Stimulated activated CD4-positive, alpha-beta T cell treated with anti-CD3 and anti-CD28 coated beads, Interleukin-1b, Interleukin-23, amount 100 ng/mL, for 1 hour (primary cell): Measurements from ENCODE around the gene RPS6KL1.
"Not testable (repeated sequence)": the region's sequence is repeated elsewhere in the genome, so short reads cannot be mapped to it uniquely, and the experiment has no call there.

Source experiments
- DNase-seq, 2 donors: peaks; one replicate each; pipeline ENCODE4 v3.0.0-alpha.2; 2020; ENCODE audit warnings: low read depth in 2 of 2

Gene RPS6KL1

DNA sequence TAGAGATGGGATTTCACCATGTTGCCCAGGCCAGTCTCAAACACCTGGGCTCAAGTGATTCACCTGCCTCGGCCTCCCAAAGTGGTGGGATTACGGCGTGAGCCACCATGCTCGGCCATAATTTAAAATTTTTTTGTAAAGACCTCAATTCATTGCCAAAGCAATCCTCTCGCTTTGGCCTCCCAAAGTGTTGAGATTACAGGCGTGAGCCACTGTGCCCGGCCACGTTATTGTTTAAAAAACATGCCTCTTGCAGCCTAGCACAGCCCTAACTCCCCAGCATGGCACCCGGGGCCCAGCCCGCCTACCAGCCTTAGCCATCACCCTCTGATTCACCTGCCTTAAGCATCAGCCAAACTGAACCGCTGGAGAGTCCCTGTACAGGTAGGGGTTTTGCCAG lies 13.1 kb upstream of the RPS6KL1 start:
- DNase-seq: no peak

DNA sequence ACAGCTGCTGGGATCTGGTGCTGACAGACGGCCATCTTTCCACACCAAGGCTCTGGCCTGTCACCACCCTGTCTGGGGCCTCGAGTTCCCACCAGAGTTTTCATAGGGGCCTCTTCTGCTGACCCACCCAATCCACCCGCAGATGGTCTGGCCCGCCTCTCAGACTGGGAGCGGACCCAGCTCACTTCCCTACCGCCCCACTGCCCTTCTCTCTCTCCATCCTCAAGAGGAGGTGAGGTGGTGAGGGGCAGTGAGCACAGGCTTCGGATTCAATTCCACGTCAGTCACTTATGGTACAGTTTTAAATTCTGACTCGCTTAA lies 12.3 kb upstream of the RPS6KL1 start:
- no peak for DNase-seq

DNA sequence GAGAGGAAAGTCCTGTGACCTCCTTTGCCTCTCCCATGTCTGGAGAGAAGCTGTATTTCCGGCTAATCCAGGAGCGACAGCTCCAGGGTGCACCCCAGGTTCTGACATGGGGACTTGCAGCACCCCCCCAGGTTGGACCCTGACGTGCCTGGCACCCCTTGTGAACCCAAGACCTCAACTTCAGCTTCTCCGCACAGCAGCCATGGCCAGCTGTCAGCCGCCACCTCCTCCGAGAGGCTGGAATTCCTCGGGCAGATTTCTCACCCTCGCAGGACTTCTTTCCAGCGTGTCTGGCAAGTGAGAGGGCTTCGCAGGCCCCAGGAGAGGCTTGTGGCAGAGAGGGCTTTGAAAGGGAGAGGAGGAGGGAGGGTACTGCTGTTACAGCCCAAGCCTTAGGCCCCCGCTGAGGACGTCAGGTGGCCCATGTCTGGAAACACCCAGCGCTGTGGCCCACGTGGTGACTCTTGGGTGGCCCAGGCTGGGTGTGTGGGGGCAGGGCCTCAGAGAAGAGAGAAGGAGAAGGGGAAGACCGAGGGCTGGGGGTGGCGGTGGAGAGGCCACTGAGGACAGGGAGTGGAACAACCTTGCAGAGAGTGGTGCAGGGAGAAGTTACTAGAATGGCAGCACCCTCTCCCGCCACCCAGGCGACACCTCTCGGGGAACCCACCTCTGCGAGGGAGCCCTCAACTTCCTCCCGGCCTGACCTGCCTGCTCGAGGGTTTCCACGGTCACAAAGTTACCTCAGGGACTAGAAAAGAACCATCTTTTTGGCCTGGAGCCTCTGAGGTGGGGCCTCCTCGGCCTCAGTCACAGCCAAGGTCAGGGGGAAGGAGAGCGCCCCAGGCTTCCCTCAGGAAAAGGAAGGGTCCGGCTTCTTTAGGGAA lies 11.7 kb upstream of the RPS6KL1 start:
- no peak for DNase-seq

DNA sequence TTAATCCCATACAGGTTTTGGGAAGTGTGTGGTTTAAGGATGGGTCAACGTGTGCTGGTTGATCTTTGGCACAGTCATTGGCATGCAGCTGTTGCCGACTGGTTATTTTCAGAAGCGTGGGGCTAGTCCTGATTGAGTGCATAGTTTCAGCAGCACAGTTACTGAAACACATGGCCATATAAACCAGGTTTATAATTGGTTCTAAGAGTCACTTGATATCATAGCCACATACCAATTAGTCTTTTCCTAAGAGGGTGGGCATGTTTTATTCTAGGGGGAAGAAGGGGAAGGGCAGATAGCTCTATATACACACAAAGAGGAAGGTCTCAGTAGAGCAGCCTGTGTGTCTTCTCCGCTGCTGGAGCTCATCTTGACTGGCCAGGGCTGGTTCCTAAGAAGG lies 11.0 kb upstream of the RPS6KL1 start:
- no peak for DNase-seq

DNA sequence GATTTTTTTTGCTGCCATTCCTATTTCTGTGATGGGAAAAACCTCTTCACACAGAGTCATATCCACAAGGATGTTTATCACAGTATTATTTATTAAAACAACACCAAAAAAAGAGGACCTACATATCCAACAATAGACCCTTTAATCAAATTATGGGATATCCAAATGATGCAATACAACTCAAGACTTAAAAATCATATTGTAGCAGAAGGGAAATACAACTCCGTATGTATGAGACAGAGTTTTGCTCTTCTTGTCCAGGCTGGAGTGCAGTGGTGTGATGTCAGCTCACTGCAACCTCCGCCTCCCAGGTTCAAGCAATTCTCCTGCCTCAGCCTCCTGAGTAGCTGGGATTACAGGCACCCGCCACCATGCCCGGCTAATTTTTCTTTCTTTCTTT lies 9.9 kb upstream of the RPS6KL1 start:
- not testable (repeated sequence) for DNase-seq

DNA sequence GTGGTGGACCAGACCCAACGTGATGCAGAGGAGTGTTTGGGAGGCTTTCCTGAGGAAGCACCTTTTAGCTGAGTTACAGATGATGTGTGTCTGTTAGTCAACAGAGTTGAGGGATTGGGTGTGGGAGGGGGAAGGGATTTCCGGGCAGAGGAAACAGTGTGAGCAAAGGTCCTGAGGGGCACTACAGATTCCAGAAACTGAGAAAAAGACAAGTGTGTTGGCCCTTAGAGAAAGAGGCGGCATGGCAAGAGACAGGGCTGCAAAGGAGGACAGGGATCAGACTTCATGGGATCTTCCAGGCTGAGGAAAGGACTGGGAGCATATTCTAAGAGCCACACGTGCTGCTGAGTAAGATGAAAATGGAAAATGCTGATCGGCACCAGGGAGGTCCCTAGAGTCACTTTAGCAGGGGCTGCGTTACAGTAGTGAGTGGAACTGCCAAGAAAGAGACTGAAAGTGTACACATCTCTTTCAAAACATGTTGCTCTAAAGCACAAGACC lies 9.4 kb upstream of the RPS6KL1 start:
- no peak for DNase-seq

DNA sequence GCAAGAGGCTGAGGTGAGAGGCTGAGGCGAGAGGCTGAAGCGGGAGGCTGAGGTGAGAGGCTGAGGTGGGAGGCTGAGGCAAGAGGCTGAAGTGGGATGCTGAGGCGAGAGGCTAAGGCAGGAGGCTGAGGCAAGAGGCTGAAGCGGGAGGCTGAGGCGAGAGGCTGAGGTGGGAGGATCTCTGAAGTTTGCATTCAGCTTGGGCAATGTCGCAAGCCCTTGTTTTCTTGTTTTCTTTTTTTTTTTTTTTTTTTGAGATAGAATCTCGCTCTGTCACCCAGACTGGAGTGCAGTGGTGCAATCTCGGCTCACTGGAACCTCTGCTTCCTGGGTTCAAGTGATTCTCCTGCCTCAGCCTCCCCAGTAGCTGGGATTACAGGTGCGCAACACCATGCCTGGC lies 8.7 kb upstream of the RPS6KL1 start:
- DNase-seq: not testable (repeated sequence)

DNA sequence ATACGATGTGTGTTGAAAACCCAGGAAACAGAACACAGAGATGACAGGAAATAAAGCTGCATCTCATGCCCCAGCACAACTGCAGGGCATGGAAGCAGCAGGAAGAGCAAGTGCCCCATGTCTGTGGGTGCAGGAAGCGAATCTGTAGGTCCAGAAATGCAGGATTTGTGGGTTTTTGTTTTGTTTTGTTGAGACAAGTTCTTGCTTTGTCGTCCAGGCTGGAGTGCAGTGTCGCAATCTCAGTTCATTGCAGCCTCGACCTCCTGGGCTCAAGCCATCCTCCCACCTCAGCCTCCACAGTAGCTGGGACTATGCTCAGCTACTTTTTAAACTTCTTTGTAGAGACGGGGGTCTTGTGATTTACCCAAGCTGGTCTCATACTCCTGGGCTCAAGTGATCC lies 6.2 kb upstream of the RPS6KL1 start:
- DNase-seq: no peak

DNA sequence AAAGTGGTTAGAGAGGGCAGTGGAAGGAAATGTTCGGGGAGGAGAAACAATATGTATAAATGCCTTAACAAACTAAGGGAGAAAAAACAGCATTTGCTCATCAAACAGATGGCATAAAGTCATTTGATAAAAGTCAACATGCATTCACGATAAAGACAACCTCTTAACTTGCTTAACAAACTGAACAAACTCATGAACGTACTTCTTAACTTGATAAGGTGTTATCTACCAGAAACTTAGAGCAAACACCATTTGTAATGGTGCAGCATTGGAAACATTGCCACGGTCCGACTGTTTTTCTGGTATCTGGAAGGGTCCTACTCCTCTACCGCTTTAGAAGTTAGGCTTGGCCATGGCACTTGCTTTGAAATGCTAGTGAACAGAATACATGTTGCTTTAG lies 4.2 kb upstream of the RPS6KL1 start:
- no peak for DNase-seq

DNA sequence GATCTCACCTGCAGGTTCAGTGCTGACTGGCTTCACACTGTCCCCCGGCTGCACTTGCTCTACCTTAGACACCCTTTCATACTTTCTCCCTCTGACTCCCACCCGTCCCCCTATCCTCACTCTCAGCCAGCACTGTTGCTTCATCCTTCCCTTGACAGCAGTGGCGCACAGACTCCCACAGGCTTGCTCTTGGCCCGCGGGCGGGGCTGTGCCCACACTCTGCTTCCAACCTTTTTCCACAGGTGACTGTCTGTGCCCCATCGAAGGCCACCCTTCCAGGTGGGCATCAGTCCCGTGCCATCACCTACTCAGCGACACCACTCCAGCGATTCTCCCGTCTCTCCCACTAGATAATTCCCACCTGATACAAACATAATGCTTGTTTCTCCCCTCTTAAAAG lies 1.0 kb upstream of the RPS6KL1 start:
- DNase-seq: no peak

DNA sequence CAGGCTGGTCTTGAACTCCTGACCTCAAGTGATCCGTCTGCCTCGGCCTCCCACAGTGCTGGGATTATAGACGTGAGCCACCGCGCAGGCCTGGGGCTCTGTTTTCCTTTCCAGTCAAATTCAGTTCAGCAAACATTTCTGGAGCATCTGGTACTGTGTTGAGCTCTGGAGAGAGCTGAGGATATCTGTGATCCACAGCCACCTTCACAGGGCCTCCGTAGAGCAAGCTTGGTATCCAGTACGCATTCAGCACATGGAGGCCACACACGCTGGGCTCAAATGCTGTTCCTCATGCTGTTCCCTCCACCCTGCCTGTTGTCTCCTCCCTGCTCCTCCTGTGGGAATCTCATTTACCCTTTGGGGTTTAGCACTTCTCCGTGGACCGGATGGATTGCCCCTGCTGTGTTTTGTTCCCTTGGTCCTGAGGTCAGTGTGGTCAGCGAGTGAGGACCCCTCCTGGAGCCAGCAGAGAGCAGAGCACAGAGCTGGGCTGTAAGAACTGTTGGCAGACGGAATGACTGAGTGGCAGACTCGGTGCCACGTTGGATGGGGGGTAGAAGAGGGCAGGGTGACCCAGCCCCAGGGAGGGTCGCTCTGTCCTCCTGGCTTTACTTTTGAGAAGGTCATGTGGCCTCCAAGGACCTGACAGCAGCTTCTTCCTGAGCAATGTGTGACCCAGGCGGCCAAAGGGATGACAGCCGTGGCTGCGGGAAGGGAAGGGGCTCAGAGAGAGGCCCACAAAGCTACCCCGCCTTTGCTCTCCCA lies 891 bp downstream of the RPS6KL1 start:
- no peak for DNase-seq

DNA sequence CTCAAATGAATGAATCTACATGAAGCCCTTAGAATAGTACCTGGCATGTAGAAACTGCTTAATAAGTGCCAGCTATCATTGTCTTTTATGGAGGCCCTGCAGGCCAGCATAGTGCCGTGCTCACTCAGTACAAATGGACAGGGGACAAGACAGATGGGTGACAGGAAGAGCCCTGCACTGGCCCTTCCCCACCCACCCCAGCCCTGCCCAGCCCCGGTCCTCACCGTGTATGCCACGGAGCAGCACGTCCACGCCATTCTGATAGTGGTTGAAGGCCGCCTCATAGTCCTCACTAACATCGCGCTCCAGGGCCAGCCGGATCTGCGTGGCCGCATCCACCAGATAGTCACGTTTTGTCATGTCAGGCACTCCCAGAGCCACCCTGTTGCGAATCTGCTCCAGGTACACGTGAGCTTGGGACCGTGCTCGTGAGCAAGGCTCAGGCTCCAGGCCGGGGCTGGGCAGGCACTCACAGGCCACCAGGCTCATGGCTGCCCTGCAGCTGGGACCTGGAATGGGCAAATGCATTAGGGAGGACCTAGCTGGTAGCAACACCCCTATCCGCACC lies 1.9 kb downstream of the RPS6KL1 start:
- no peak for DNase-seq

DNA sequence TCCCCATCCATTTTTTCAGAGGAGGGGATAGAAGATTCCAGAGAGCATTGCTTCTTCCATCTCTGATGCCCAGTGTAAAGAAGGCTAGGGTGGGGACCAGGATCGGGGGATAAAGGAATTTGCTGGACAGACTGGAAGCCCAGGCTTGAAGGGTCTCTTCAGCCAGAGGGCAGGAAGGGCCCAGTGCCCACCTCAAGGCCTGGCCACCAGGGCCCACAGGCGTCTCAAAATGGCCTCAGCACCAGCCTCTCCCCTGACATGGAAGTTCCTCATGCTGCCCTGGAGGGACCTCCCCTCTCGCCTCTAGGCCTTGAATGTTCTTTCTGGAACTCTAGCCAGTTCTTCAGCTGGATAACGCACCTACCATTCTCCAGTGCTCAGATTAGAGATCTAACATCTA lies 2.8 kb downstream of the RPS6KL1 start:
- DNase-seq: no peak

DNA sequence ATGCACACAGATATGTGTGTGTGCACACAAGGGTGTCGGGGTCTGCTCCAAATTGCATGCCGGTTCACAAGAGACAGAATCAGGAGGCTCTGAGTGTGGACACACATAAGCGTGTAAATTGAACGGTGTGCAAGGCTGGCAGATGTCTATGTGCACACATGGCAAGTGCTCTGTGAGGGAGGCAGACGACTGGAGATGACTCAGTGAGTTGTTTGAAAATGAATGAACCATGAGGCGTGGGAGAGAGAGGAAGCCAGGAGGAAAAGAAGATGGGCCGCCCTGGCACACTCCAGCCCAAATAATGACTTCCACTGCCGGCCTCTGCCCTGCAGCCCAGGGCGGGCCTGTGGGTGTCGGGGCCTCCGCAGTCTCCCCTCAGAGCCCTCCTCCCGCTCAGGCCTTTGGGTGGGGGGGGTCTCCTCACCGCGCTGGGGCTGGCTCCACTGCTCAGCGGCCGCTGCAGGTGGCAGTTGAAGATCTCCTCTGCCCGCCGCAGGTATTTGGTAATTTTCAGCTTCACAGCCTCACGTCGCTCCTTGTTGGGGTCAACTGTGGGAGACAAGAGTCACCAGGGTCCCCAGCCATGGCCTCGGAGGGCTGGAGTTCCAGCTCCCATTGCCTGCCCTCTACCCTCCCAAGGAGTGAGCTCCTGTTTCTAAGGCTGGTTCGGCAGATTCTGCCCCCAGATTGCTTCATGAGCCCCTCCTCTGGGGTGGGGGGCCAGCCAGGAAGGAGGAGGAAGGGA lies 3.5 kb downstream of the RPS6KL1 start:
- DNase-seq: no peak

DNA sequence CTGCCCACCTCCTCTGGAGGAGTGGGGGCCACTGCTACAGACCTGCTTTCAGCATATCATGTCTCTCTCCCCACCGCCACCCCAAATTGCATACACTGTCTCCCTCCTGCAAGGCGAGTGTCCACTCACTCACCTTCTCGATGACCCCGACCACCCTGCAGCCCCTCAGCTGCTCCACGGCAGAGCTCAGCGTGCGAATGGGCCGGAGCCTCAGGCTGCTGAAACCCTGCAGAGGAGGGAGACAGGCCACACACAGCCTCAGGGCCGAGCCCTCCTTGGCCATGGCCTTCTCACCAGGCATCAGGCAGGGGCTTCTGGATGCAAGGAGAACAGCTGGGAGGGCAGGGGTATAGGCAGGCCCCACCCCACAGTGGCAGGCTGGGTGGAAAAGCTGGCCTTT lies 4.7 kb downstream of the RPS6KL1 start:
- no peak for DNase-seq

DNA sequence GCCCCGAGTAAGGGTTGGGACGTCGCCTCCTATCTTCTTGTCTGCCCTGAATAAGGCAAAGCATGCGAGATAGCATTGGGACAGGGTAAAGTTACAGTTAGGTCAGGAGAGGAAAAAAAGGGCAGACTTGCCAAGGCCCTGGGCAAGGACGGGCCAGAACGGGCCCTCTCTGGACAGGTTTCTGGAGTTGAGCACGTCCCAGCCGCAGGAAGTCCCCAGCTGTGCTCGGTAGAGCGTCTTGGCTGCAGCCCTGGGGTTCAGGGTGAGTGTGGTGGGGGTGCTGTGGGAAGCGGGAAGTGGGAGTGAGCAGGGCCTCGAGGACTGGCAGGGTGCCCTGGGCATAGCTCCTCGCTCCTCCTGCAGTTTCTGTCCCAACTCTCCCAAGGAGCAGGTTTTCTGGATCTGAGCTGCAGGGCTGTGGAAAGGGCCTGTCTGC lies 5.4 kb downstream of the RPS6KL1 start:
- no peak for DNase-seq

DNA sequence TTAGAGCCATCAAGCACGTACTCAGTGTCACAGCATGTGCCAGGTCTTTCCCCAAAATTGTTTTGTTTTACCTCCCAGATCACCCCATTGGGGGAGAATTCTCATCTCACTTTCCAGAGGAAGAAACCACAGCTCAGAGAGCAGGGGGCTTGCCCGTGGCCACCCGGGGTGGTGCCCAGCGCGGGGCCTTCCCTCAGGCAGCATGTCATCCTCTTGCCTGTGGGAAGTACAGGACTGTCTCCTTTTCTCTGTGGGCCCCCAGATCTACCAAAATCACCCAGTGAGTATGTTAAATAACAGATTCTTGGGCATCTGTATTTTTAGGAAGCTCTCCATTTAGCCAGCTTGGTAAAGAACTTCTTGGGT lies 5.9 kb downstream of the RPS6KL1 start:
- no peak for DNase-seq

DNA sequence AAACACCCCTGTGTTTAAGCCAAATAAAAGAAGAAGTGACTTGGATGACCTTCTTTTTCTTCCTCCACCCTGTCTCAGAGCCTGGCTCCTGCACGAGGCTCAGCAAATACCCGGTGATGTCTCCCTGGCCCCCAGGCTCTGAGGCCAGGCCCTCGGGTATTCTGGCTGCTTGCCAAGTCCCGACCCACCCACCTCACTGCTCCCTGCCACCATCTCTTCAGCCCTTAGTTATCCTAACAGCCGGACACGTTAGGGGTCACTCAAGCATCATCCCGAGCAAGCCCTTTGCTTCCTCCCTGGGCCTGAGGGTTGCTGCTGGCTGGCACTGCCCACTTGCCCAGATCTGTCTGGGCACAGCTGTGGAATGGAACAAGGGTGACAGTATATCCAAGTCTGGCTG lies 7.2 kb downstream of the RPS6KL1 start:
- DNase-seq: no peak

DNA sequence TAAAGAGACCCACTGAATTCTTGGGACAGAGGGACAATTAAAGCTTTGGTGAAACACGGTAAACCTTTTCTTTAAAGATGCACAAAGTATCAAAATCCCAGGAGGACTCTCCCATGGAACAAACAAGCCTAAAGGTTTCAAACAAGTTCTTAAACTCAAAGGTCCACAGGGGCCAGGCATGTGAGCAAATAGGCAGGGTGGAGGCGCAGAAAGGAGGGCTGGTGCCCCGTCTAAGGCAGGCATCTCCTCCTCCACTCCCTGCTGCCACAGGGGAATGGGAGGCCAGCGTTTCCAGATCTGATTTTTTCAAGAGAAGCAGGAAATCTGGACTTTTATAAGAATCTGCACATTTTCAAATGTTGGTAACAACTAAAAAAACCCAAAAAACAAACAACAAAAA lies 7.6 kb downstream of the RPS6KL1 start:
- DNase-seq: no peak

DNA sequence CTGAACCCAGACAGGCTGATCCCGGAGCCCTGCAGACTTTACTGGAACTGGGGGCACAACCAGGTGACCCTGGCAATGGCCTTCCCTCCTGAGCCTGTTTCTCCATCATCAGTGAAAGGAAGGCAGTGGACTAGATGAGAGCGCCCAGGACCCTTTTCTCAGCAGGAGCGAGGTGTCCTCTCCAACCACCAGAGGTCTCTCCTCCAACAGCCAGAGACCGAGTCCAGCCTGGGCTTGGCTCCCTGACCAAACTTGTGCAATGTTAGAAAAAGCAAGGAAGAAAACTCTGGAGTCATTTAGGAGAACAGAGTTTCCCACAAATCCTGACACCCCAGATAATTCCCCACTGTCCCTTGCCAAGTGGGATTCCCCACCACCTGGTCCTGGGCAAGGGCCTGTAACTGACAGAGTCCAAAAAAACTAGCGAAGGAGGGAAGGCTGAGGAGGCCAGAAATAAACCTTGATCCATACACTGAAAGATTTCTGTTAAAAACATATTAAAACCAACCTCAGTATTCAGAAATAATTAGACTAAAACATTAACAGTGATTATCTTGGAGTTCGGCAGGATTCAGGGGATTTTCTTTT lies 9.0 kb downstream of the RPS6KL1 start:
- DNase-seq: no peak

DNA sequence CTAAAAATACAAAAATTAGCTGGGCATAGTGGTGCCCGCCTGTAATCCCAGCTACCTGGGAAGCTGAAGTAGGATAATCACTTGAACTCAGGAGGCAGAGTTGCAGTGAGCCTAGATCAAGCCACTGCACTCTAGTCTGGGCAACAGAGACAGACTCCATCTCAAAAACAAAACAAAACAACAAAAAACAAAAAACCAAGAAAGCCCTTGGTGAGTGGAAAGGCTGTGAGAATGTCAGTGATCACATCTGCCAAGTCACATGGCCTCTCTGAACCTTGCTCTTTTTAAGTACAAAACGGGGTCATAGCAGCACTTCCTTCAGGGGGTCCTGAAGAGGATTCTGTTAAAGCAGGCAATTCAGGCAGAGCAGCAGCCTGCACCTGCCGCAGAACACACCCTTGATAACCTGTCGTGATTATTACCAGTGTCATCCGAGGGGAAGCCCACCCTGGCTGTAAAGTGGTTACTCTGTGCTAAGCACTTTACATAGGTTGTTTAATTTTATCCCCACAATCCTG lies 9.6 kb downstream of the RPS6KL1 start:
- no peak for DNase-seq

DNA sequence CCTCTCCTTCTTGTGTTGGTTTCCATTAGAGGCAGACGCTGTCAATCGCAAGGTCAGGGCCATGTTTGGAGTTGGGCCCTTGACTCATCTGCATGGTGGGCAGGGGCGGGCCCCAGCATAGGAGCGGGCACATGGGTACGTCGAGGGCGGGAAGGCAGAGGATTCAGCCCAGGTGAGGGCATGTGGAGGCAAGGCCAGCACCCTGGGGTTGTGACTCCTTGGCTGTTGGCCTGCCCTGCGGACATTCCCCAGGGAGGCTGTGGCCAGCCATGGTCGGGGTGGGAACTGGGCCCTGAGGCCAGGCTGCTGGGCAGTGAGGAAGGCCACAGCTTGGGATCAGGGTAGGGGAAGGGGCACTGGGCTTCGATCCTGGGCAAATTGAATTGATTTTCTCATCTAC lies 10.3 kb downstream of the RPS6KL1 start:
- DNase-seq: no peak
